Sigmoid colon (tissue), 4 donors: ENCODE data around the gene PLCB2.

Experiments used
- CTCF ChIP-seq, 4 experiments: fragments of 450-650 bp in 3 of 4; fragments of 200-600 bp in 1 of 4; IDR thresholded peaks; one replicate each; pipeline ENCODE4 v1.5.1; 2016 to 2019; ENCODE audit warnings: antibody characterized with exemption in 4 of 4, mild to moderate bottlenecking in 3 of 4, moderate library complexity in 2 of 4
- EP300 ChIP-seq, 4 donors: sonication (generic); formaldehyde crosslinking; IDR thresholded peaks; one replicate each; pipeline ENCODE4 v1.6.1; 2017; ENCODE audit warnings: antibody characterized with exemption in 4 of 4
- POLR2A ChIP-seq, 2 donors: fragments of 450-650 bp; IDR thresholded peaks; one replicate each; pipeline ENCODE4 v1.6.1; 2016; ENCODE audit warnings: antibody characterized with exemption in 2 of 2, mild to moderate bottlenecking in 2 of 2, moderate library complexity in 2 of 2
- POLR2AphosphoS5 ChIP-seq, 4 donors: sonication (generic); formaldehyde crosslinking; IDR thresholded peaks; one replicate each; pipeline ENCODE4 v1.6.1; 2017; ENCODE audit warnings: antibody characterized with exemption in 4 of 4

- TF ChIP-seq POLR2AphosphoS5 (IDR thresholded peaks at IDR 0.05) (no peak), CTCF (IDR thresholded peaks at IDR 0.05) (no peak), EP300 (IDR thresholded peaks at IDR 0.05) (no peak), POLR2A (IDR thresholded peaks at IDR 0.05) (no peak)
Measured at GRCh38 chr15:40273428-40273827, 34.3 kb downstream of the PLCB2 start.
